ENCODE data around the gene DHX34. TPM values are rescaled to one million over a fixed set of nuclear protein-coding genes. Genes with fewer than 3 reads are reported as not detected.

The DHX34 gene
- total and polyA plus RNA-seq, 8 donors = 6.9 to 28.6 (median 10.5) TPM

GRCh38 chr19:47430041-47430802 is 81.1 kb downstream of the DHX34 start:
- peak; percentile 53 to 87 for DNase-seq
- TF ChIP-seq POLR2A (IDR thresholded peaks at IDR 0.05) (no peak), CTCF (IDR thresholded peaks at IDR 0.05) (peak in 4 of 7 experiments; percentile 11 to 20 (median 13))
- peaks cover 0 to 96% (median 46%) of the 10 kb centered on the region in 3 donors for H3K27me3 ChIP-seq
- 5 to 32% (median 8%) methylated on average over 9 to 69 of the region's 69 CpGs for WGBS, 5 donors
- H3K4me1 ChIP-seq = peaks cover 24 to 37% (median 32%) of the 10 kb centered on the region in 4 donors
- H3K9me3 ChIP-seq = no peaks in the 10 kb centered on the region
- intact Hi-C loops (cut with DNase I; ENCODE audit: low total_unique reads) = no loop called here
- H3K27ac ChIP-seq = peak overlapping the region in 1 of 5 donors; percentile 20
- no peaks in the 10 kb centered on the region for H3K36me3 ChIP-seq
- H3K4me3 ChIP-seq = peak overlapping the region in 3 of 4 donors; percentile 5 to 27 (median 12)

GRCh38 chr19:47432091-47432490 is 83.0 kb downstream of the DHX34 start:
- 78 to 90% (median 78%) methylated on average over 5 to 18 of the region's 18 CpGs for WGBS, 5 donors
- TF ChIP-seq EP300 (IDR thresholded peaks at IDR 0.05) (no peak), CTCF (IDR thresholded peaks at IDR 0.05) (no peak), POLR2A (IDR thresholded peaks at IDR 0.05) (no peak), POLR2AphosphoS5 (IDR thresholded peaks at IDR 0.05) (no peak)
- Histone ChIP-seq H3K27ac (no peak overlapping the region), H3K27me3 (peaks cover 0 to 95% (median 41%) of the 10 kb centered on the region in 3 donors), H3K4me3 (no peak overlapping the region), H3K9me3 (no peaks in the 10 kb centered on the region), H3K4me1 (peaks cover 24 to 43% (median 37%) of the 10 kb centered on the region in 4 donors), H3K36me3 (no peaks in the 10 kb centered on the region)
- intact Hi-C loops (cut with DNase I; ENCODE audit: low total_unique reads) = no loop called here
- DNase-seq = no peak

Other genes with a start within 250 kb of the DHX34 start
- 10 to 100 TPM; 14.7 to 78.5 (median 38.8) TPM for gene ZC3H4, start 235.5 kb upstream of the DHX34 start, total RNA-seq
- gene ZC3H4, start 235.5 kb upstream of the DHX34 start, polyA plus RNA-seq = 1 to 10 TPM; 4.7 to 8.5 (median 5.7) TPM
- 100 to 1,000 TPM in 1 of 5 donors, 10 to 100 TPM in 4; 16.2 to 373 (median 38.7) TPM for gene SAE1, start 218.5 kb upstream of the DHX34 start, total RNA-seq
- 10 to 100 TPM; 37.8 to 53.9 (median 48.4) TPM for gene SAE1, start 218.5 kb upstream of the DHX34 start, polyA plus RNA-seq
- gene BBC3, start 118.1 kb upstream of the DHX34 start, total RNA-seq = 10 to 100 TPM in 4 of 5 donors, 1 to 10 TPM in 1; 2.9 to 69.2 (median 17.0) TPM
- 1 to 10 TPM; 6.0 to 9.8 (median 8.7) TPM for gene BBC3, start 118.1 kb upstream of the DHX34 start, polyA plus RNA-seq
- gene CCDC9, start 92.8 kb upstream of the DHX34 start, total RNA-seq = 10 to 100 TPM; 16.1 to 62.4 (median 21.7) TPM
- gene CCDC9, start 92.8 kb upstream of the DHX34 start, polyA plus RNA-seq = 10 to 100 TPM; 14.3 to 35.1 (median 20.9) TPM
- 1 to 10 TPM in 4 of 5 donors, not detected in 1; 1.8 to 7.7 (median 4.5) TPM for gene INAFM1, start 74.4 kb upstream of the DHX34 start, total RNA-seq
- 10 to 100 TPM; 14.1 to 48.0 (median 18.7) TPM for gene INAFM1, start 74.4 kb upstream of the DHX34 start, polyA plus RNA-seq
- 10 to 100 TPM in 1 of 5 donors, 1 to 10 TPM in 3, under 1 TPM in 1; 0.45 to 15.2 (median 1.9) TPM for gene C5AR1, start 39.5 kb upstream of the DHX34 start, total RNA-seq
- 1 to 10 TPM; 2.3 to 7.2 (median 3.5) TPM for gene C5AR1, start 39.5 kb upstream of the DHX34 start, polyA plus RNA-seq
- gene C5AR2, start 17.1 kb upstream of the DHX34 start, total RNA-seq = 10 to 100 TPM in 1 of 5 donors, under 1 TPM in 2, not detected in 2; 0.73 to 11.1 (median 0.87) TPM
- gene C5AR2, start 17.1 kb upstream of the DHX34 start, polyA plus RNA-seq = under 1 TPM; 0.13 to 0.93 (median 0.76) TPM
- gene MEIS3, start 70.2 kb downstream of the DHX34 start, total RNA-seq = 10 to 100 TPM in 3 of 5 donors, 1 to 10 TPM in 2; 3.1 to 18.2 (median 10.5) TPM
- gene MEIS3, start 70.2 kb downstream of the DHX34 start, polyA plus RNA-seq = 10 to 100 TPM; 11.9 to 16.7 (median 15.3) TPM
- 10 to 100 TPM in 1 of 5 donors, 1 to 10 TPM in 3, under 1 TPM in 1; 0.73 to 17.9 (median 6.4) TPM for gene SLC8A2, start 122.6 kb downstream of the DHX34 start, total RNA-seq
- under 1 TPM; 0.12 to 0.60 (median 0.46) TPM for gene SLC8A2, start 122.6 kb downstream of the DHX34 start, polyA plus RNA-seq
- 10 to 100 TPM in 3 of 5 donors, 1 to 10 TPM in 2; 3.2 to 28.0 (median 18.3) TPM for gene KPTN, start 134.9 kb downstream of the DHX34 start, total RNA-seq
- 10 to 100 TPM in 2 of 3 donors, 1 to 10 TPM in 1; 6.4 to 23.4 (median 21.5) TPM for gene KPTN, start 134.9 kb downstream of the DHX34 start, polyA plus RNA-seq
- gene NAPA, start 165.7 kb downstream of the DHX34 start, total RNA-seq = 100 to 1,000 TPM in 3 of 5 donors, 10 to 100 TPM in 2; 46.1 to 170 (median 139) TPM
- gene NAPA, start 165.7 kb downstream of the DHX34 start, polyA plus RNA-seq = 100 to 1,000 TPM in 2 of 3 donors, 10 to 100 TPM in 1; 91.1 to 107 (median 105) TPM
- gene ZNF541, start 223.8 kb downstream of the DHX34 start, total RNA-seq = under 1 TPM in 1 of 5 donors, not detected in 4; 0.18 TPM
- under 1 TPM in 2 of 3 donors, not detected in 1; 0.08 to 0.19 TPM for gene ZNF541, start 223.8 kb downstream of the DHX34 start, polyA plus RNA-seq